ENCODE data around the gene LMO7.

Gene LMO7

GRCh38 chr13:75643693-75644092 lies 7.6 kb downstream of the LMO7 start:
- H3K4me3 ChIP-seq (ENCODE audit: low read depth, low read length) = no peak overlapping the region
- no peak for DNase-seq (ENCODE audit: low read depth)
- no peak for TF ChIP-seq CTCF (IDR thresholded peaks at IDR 0.05; ENCODE audit: low read depth, low read length, missing control alignments)

GRCh38 chr13:75645141-75645540 lies 9.0 kb downstream of the LMO7 start:
- DNase-seq (ENCODE audit: low read depth) = no peak
- H3K4me3 ChIP-seq (ENCODE audit: low read depth, low read length) = no peak overlapping the region
- no peak for TF ChIP-seq CTCF (IDR thresholded peaks at IDR 0.05; ENCODE audit: low read depth, low read length, missing control alignments)

GRCh38 chr13:75647126-75647784 lies 11.1 kb downstream of the LMO7 start:
- no peak for DNase-seq (ENCODE audit: low read depth)
- no peak overlapping the region; the same call in 1 of the 2 replicates for H3K4me3 ChIP-seq (ENCODE audit: low read depth, low read length)
- no peak for TF ChIP-seq CTCF (IDR thresholded peaks at IDR 0.05; ENCODE audit: low read depth, low read length, missing control alignments)

- DNase-seq (ENCODE audit: low read depth) = no peak
- H3K4me3 ChIP-seq (ENCODE audit: low read depth, low read length) = no peak overlapping the region
- TF ChIP-seq CTCF (IDR thresholded peaks at IDR 0.05; ENCODE audit: low read depth, low read length, missing control alignments) = no peak
These were observed 12.3 kb downstream of the LMO7 start for GRCh38 chr13:75648446-75648845.

- no peak for DNase-seq (ENCODE audit: low read depth)
- no peak for TF ChIP-seq CTCF (IDR thresholded peaks at IDR 0.05; ENCODE audit: low read depth, low read length, missing control alignments)
- no peak overlapping the region for H3K4me3 ChIP-seq (ENCODE audit: low read depth, low read length)
These were observed 14.9 kb downstream of the LMO7 start for GRCh38 chr13:75651013-75651412.

- no peak for DNase-seq (ENCODE audit: low read depth)
- TF ChIP-seq CTCF (IDR thresholded peaks at IDR 0.05; ENCODE audit: low read depth, low read length, missing control alignments) = no peak
- H3K4me3 ChIP-seq (ENCODE audit: low read depth, low read length) = no peak overlapping the region
These were observed 16.6 kb downstream of the LMO7 start for GRCh38 chr13:75652726-75653125.

GRCh38 chr13:75656425-75656989 lies 20.4 kb downstream of the LMO7 start:
- no peak for DNase-seq (ENCODE audit: low read depth)
- TF ChIP-seq CTCF (IDR thresholded peaks at IDR 0.05; ENCODE audit: low read depth, low read length, missing control alignments) = no peak
- no peak overlapping the region for H3K4me3 ChIP-seq (ENCODE audit: low read depth, low read length)
